Activated T-cell treated with anti-CD3 and anti-CD28 coated beads, Interleukin-2, amount 50 U/mL, for 72 hours (primary cell): ENCODE data around the gene RPH3AL. TPM values are rescaled to one million over a fixed set of nuclear protein-coding genes. Genes with fewer than 3 reads are reported as not detected.

Experiments
- ATAC-seq, 2 donors: fragments of 150-1000 bp; cut with Tn5 transposase; replicated peaks in 1 of 2; 2 replicates each; pipeline ENCODE4 v1.10.0; 2021; ENCODE audit warnings: moderate library complexity in 2 of 2, mild to moderate bottlenecking in 1 of 2
- DNase-seq, 2 donors: peaks; one replicate each; pipeline ENCODE4 v3.0.0; 2021 to 2022; ENCODE audit warnings: mixed read lengths in 1 of 2
- H3K27ac Mint-ChIP-seq: one replicate; pipeline ENCODE4 v1.8.0; 2022; ENCODE audit warnings: mild to moderate bottlenecking, moderate library complexity, mixed read lengths
- H3K27me3 Mint-ChIP-seq: one replicate; pipeline ENCODE4 v1.8.0; 2022; ENCODE audit warnings: low read depth, mixed read lengths
- H3K36me3 Mint-ChIP-seq, 2 donors: one replicate each; pipeline ENCODE4 v1.8.0; 2022; ENCODE audit warnings: mixed read lengths in 2 of 2, mild to moderate bottlenecking in 1 of 2; ENCODE audit not compliant: insufficient read depth in 2 of 2
- H3K4me1 Mint-ChIP-seq: one replicate; pipeline ENCODE4 v1.8.0; 2022; ENCODE audit warnings: low read depth, mixed read lengths
- H3K4me3 Mint-ChIP-seq, 2 donors: one replicate each; pipeline ENCODE4 v1.8.0; 2022; ENCODE audit warnings: mild to moderate bottlenecking in 2 of 2, mixed read lengths in 2 of 2, moderate library complexity in 2 of 2
- H3K9me3 Mint-ChIP-seq, 2 donors: one replicate each; pipeline ENCODE4 v1.8.0; 2022; ENCODE audit warnings: mixed read lengths in 2 of 2
- total RNA-seq, 2 donors: library from RNA; stranded (reverse); gene quantifications; one replicate each; pipeline ENCODE4 v1.2.3, GENCODE V29; 2022

Gene RPH3AL
- total RNA-seq, 2 donors from 2014 or later, result 3.5 to 7.2 TPM

- peaks cover 0 to 1% of the 10 kb centered on the region in 2 donors for H3K36me3 Mint-ChIP-seq
Measured at GRCh38 chr17:260944-261343, 91.7 kb downstream of the RPH3AL start.

GRCh38 chr17:260031-260791, 92.4 kb downstream of the RPH3AL start:
- Mint-ChIP-seq H3K4me3 (no peak overlapping the region), H3K9me3 (no peaks in the 10 kb centered on the region), H3K36me3 (peaks cover 0 to 1% of the 10 kb centered on the region in 2 donors), H3K27ac (no peak overlapping the region), H3K27me3 (peaks cover 5% of the 10 kb centered on the region), H3K4me1 (no peaks in the 10 kb centered on the region)
- DNase-seq (no peak), ATAC-seq (no peak)

More at GRCh38 chr17:260944-261343, 91.7 kb downstream of the RPH3AL start:
- H3K27ac Mint-ChIP-seq, result no peak overlapping the region
- peaks cover 5% of the 10 kb centered on the region for H3K27me3 Mint-ChIP-seq
- no peak for ATAC-seq
- no peaks in the 10 kb centered on the region for H3K9me3 Mint-ChIP-seq
- DNase-seq, result no peak
- no peaks in the 10 kb centered on the region for H3K4me1 Mint-ChIP-seq
- no peak overlapping the region for H3K4me3 Mint-ChIP-seq

DNA sequence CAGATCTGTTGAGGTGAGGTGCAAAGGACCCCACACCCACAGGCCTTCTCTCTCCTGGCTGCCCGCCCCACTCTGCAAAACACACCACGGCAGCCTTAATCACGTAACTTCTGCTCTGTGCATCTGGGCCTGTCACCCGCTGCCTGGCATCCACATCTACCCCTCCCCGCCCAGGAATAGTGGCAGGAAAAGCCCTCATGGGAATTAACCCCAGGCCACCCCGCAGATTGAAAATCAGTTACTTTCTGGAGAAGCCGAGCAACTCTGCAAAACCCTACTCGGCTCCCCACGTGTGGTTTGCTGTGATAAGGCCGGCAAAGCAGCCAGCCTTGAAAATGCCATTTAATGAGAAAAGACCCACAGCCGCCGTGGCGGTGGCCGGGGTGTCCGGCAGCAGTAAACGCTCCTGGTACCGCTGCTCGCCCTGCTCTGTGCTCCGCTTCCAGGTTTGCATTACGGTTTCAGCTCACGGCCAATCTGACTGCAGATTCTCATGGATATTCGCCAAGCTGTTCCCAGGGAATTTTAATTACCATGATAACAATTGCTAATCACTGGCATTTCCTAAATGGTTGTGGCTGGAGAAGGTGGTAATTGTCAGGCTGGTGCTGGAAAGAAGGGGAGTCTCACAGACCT, 93.1 kb downstream of the RPH3AL start:
- H3K27ac Mint-ChIP-seq, result no peak overlapping the region
- H3K36me3 Mint-ChIP-seq, result peaks cover 0 to 1% of the 10 kb centered on the region in 2 donors
- peaks cover 5% of the 10 kb centered on the region for H3K27me3 Mint-ChIP-seq
- DNase-seq (no peak), ATAC-seq (no peak)
- H3K9me3 Mint-ChIP-seq, result no peaks in the 10 kb centered on the region
- H3K4me3 Mint-ChIP-seq, result no peak overlapping the region
- no peaks in the 10 kb centered on the region for H3K4me1 Mint-ChIP-seq

GRCh38 chr17:258906-259305, 93.7 kb downstream of the RPH3AL start:
- ATAC-seq, result no peak
- Mint-ChIP-seq H3K27me3 (peaks cover 5% of the 10 kb centered on the region), H3K4me1 (no peaks in the 10 kb centered on the region), H3K9me3 (no peaks in the 10 kb centered on the region), H3K27ac (no peak overlapping the region), H3K4me3 (no peak overlapping the region), H3K36me3 (peaks cover 0 to 1% of the 10 kb centered on the region in 2 donors)
- no peak for DNase-seq

DNA sequence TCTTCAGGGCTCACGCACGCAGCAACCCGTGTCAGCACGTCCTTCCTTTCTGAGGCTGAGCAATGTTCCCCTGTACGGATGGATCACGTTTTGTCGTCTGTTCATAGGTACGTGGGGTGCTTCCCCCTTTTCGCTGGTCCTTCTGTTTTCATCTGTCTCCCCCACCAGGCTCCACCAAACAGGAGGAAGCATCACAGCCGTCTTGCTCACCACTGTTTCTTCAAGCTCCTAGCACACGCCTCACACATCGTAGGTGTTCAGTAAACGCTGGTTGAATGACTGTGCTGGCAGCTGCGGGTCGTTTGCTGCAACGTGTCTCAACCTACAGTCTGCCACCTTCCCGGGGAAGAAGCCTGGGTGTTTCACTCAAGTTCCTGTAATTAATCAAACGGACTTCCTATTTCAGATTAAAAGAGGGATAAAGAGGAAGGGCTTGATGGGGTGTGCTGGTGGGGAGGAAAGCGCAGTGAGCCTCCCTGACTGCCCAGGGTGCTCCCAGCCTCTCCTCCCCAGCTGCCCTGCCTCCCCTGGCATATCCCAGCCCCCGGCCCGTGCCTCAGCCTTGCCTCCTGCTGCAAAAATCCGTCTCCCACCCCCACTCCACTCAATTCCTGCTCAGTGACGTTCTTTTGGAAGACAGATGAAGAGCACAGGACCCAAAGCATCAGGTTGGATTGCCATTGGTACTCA, 94.4 kb downstream of the RPH3AL start:
- DNase-seq, result no peak
- ATAC-seq, result no peak
- H3K4me1 Mint-ChIP-seq, result no peaks in the 10 kb centered on the region
- no peak overlapping the region for H3K4me3 Mint-ChIP-seq
- H3K9me3 Mint-ChIP-seq, result no peaks in the 10 kb centered on the region
- H3K36me3 Mint-ChIP-seq, result peaks cover 0 to 1% of the 10 kb centered on the region in 2 donors
- H3K27me3 Mint-ChIP-seq, result peaks cover 5% of the 10 kb centered on the region
- H3K27ac Mint-ChIP-seq, result no peak overlapping the region

DNA sequence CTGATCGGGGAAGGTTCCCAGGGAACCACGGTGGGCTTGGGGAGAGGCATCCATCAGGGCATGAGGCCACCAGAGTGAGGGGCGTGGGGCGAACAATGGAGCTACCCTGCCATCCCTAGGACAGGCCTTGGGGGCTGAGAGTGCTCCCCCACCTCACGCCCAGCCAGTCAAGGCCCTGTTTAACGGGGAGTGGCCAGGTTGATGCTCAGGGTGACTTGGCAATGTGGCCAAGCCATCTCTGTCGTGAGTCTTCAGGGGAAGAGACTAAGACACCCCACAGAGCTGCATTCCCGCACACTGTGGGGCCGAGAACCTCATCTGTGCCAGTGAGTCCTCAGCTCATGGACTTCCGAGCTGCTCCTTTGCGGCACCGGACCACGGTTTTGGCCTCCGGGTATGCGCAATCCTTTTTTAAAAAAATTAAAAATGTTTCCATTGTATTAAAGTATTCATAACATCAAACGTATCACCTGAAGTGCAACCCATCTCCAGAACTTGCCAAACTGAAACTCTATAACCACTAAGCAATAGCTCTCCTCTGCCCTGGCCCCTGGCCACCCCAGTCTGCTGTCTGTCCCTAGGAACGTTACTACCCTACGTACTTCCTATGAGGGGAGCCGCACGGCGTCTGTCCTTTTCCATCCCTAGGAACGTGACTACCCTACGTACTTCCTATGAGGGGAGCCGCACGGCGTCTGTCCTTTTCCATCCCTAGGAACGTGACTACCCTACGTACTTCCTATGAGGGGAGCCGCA, 99.3 kb downstream of the RPH3AL start:
- H3K27me3 Mint-ChIP-seq, result no peaks in the 10 kb centered on the region
- no peaks in the 10 kb centered on the region for H3K9me3 Mint-ChIP-seq
- H3K4me3 Mint-ChIP-seq, result no peak overlapping the region
- no peaks in the 10 kb centered on the region for H3K36me3 Mint-ChIP-seq
- H3K4me1 Mint-ChIP-seq, result no peaks in the 10 kb centered on the region
- no peak overlapping the region for H3K27ac Mint-ChIP-seq
- no peak for DNase-seq
- no peak for ATAC-seq

DNA sequence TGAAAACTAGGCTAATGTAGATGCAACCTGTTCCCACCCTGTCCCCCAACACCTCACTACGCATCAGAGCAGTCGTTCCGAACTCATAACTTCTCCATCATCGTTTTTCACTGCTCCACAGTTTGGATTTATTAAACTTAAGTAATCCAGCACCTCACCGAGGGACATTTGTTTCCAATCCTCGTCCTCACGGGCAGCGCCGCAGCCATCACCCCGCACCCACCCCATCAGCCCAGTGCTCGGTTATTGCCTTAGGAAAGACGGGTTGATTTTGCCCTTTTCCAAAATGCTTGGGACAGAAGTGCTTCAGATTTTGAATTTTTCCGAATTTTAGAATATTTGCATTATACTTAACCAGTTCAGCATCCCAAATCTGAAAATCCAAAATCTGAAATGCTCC, 100.2 kb downstream of the RPH3AL start:
- Mint-ChIP-seq H3K36me3 (no peaks in the 10 kb centered on the region), H3K4me3 (no peak overlapping the region), H3K4me1 (no peaks in the 10 kb centered on the region), H3K9me3 (no peaks in the 10 kb centered on the region), H3K27me3 (no peaks in the 10 kb centered on the region), H3K27ac (no peak overlapping the region)
- ATAC-seq, result no peak
- DNase-seq, result no peak

DNA sequence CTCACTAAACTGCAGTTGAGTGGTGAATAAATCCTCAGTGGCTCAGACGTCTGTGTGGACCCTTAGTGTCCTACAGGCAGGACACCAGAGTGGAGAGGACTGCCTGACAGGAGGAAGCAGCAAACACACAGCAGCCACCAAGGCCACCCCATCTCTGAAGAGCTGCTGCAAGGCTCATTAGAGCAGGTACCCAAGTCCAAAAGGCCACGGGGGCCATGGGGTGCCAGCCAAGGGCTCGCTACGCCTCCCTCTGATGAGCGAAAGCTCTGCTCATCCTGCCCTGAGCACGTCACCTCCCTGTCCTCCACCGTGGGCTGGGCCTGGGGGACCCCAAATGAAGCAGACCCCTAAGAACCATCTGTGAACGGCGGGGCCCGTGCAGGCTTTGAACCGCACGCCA, 101.1 kb downstream of the RPH3AL start:
- ATAC-seq, result no peak
- no peak overlapping the region for H3K27ac Mint-ChIP-seq
- no peaks in the 10 kb centered on the region for H3K36me3 Mint-ChIP-seq
- H3K4me1 Mint-ChIP-seq, result no peaks in the 10 kb centered on the region
- no peaks in the 10 kb centered on the region for H3K27me3 Mint-ChIP-seq
- no peaks in the 10 kb centered on the region for H3K9me3 Mint-ChIP-seq
- H3K4me3 Mint-ChIP-seq, result no peak overlapping the region
- no peak for DNase-seq

- DNase-seq (no peak), ATAC-seq (no peak)
- no peaks in the 10 kb centered on the region for H3K4me1 Mint-ChIP-seq
- no peaks in the 10 kb centered on the region for H3K9me3 Mint-ChIP-seq
- H3K27ac Mint-ChIP-seq, result no peak overlapping the region
- H3K36me3 Mint-ChIP-seq, result no peaks in the 10 kb centered on the region
- no peak overlapping the region for H3K4me3 Mint-ChIP-seq
- H3K27me3 Mint-ChIP-seq, result no peaks in the 10 kb centered on the region
Measured at GRCh38 chr17:250487-251300, 101.9 kb downstream of the RPH3AL start.

GRCh38 chr17:249236-249993, 103.2 kb downstream of the RPH3AL start:
- Mint-ChIP-seq H3K36me3 (peaks cover 0 to 5% of the 10 kb centered on the region in 2 donors), H3K9me3 (no peaks in the 10 kb centered on the region), H3K27me3 (no peaks in the 10 kb centered on the region), H3K27ac (no peak overlapping the region), H3K4me3 (no peak overlapping the region), H3K4me1 (no peaks in the 10 kb centered on the region)
- ATAC-seq (no peak), DNase-seq (no peak)

GRCh38 chr17:248337-249235, 104.0 kb downstream of the RPH3AL start:
- H3K27me3 Mint-ChIP-seq, result no peaks in the 10 kb centered on the region
- no peak for ATAC-seq
- H3K9me3 Mint-ChIP-seq, result no peaks in the 10 kb centered on the region
- DNase-seq, result no peak
- H3K27ac Mint-ChIP-seq, result no peak overlapping the region
- H3K36me3 Mint-ChIP-seq, result peaks cover 0 to 5% of the 10 kb centered on the region in 2 donors
- H3K4me3 Mint-ChIP-seq, result no peak overlapping the region
- H3K4me1 Mint-ChIP-seq, result no peaks in the 10 kb centered on the region
